Spleen (tissue), 7 donors: ENCODE data around the gene SLIT3.

Experiments used
- CTCF ChIP-seq, 11 experiments: fragments of 200-600 bp in 7 of 11; fragments of 450-650 bp in 4 of 11; sonication (generic) in 4 of 11; IDR thresholded peaks in 8 of 11; conservative IDR thresholded peaks in 3 of 11; 1 replicate in 7 of 11; 2 replicates in 4 of 11; pipeline versions ENCODE4 v1.4.0 to v1.8.0; 2016 to 2021; ENCODE audit warnings: antibody characterized with exemption in 11 of 11, inconsistent platforms in 4 of 11, mild to moderate bottlenecking in 1 of 11
- POLR2A ChIP-seq, 3 donors: fragments of 450-650 bp; IDR thresholded peaks; one replicate each; pipeline ENCODE4 v1.5.1; 2017; ENCODE audit warnings: antibody characterized with exemption in 3 of 3, mild to moderate bottlenecking in 1 of 3
- POLR2AphosphoS5 ChIP-seq, 3 donors: sonication (generic); formaldehyde crosslinking; IDR thresholded peaks; one replicate each; pipeline ENCODE4 v1.5.1; 2017; ENCODE audit warnings: antibody characterized with exemption in 3 of 3
- donor health status: DM: no; HTN: no; CAD: no; lungs with moderate emphysema.
- donor health status: DM: no; HTN: no; CAD: no.
- donor health status: DM: no; HTN: no; CAD: no.

GRCh38 chr5:169171515-169171914 is 129.4 kb downstream of the SLIT3 start:
- TF ChIP-seq CTCF (IDR thresholded peaks at IDR 0.05 in 8 of 11, conservative IDR thresholded peaks at IDR 0.05 in 3 of 11) = no peak
- TF ChIP-seq POLR2A (IDR thresholded peaks at IDR 0.05) = no peak
- no peak for TF ChIP-seq POLR2AphosphoS5 (IDR thresholded peaks at IDR 0.05)
